D721Med (cell line): ENCODE data around the gene CCDC78.

ENCODE experiments used
- DNase-seq: peaks from one replicate; pipeline ENCODE4 v3.0.0; 2011; ENCODE audit warnings: low spot score; ENCODE audit not compliant: insufficient read length
- FAIRE-seq: peaks from 2 replicates; lab custom pipeline; 2011; peaks lifted over from hg19 to GRCh38; lab: Jason Lieb, UNC
- CTCF ChIP-seq: IDR thresholded peaks from 2 replicates; pipeline ENCODE4 v1.5.1; 2012; ENCODE audit warnings: mild to moderate bottlenecking, control low read depth; ENCODE audit not compliant: insufficient read depth; ENCODE audit errors: missing control alignments

CCDC78 gene

GRCh38 chr16:677316-678190 is 48.7 kb downstream of the CCDC78 start:
- TF ChIP-seq CTCF: no peak
- FAIRE-seq: no peak
- DNase-seq: no peak

GRCh38 chr16:676913-677312 is 49.3 kb downstream of the CCDC78 start:
- FAIRE-seq (no peak), DNase-seq (no peak)
- no peak for TF ChIP-seq CTCF

- no peak for TF ChIP-seq CTCF
- FAIRE-seq (no peak), DNase-seq (no peak)
Observed at GRCh38 chr16:676565-676902, 49.7 kb downstream of the CCDC78 start.

- TF ChIP-seq CTCF: no peak
- FAIRE-seq: no peak
- no peak for DNase-seq
Observed at GRCh38 chr16:675884-676564, 50.2 kb downstream of the CCDC78 start.

GRCh38 chr16:674968-675883 is 51.0 kb downstream of the CCDC78 start, which contains the start of gene RHBDL1:
Gene RHBDL1, plus strand, starts transcription at chr16:675671. Its CDS starts 120 bp downstream, at chr16:675791.
- FAIRE-seq (no peak), DNase-seq (no peak)
- TF ChIP-seq CTCF: no peak

GRCh38 chr16:674214-674881 is 51.9 kb downstream of the CCDC78 start:
- no peak for FAIRE-seq
- DNase-seq: no peak
- no peak for TF ChIP-seq CTCF
